Motor neuron (in vitro differentiated cells): ENCODE measurements around the gene CRYBG2. TPM values are rescaled to one million over a fixed set of nuclear protein-coding genes. Genes with fewer than 3 reads are reported as not detected.

ENCODE experiments used
- ATAC-seq, 8 experiments: fragments of 200-7000 bp; cut with Tn5 transposase; replicated peaks in 6 of 8; 2 replicates each; pipeline ENCODE4 v1.8.0; 2021; ENCODE audit warnings: mild to moderate bottlenecking in 8 of 8, moderate library complexity in 8 of 8
- H3K27ac ChIP-seq, 2 donors: fragments of 250-450 bp; sonication (Bioruptor Pico); 2 replicates each; pipeline ENCODE4 v1.9.0; 2021; ENCODE audit warnings: antibody characterized with exemption in 2 of 2, mild to moderate bottlenecking in 2 of 2, moderate library complexity in 1 of 2
- H3K4me1 ChIP-seq, 2 donors: fragments of 250-450 bp; sonication (Bioruptor Pico); replicated peaks in 1 of 2; 2 replicates each; pipeline ENCODE4 v1.6.1; 2021; ENCODE audit warnings: antibody characterized with exemption in 2 of 2, mild to moderate bottlenecking in 2 of 2, moderate library complexity in 1 of 2
- H3K4me3 ChIP-seq, 5 donors: fragments of 250-450 bp; sonication (Bioruptor Pico); 2 replicates each; pipeline ENCODE4 v1.9.0; 2021; ENCODE audit warnings: antibody characterized with exemption in 5 of 5, mild to moderate bottlenecking in 5 of 5, moderate library complexity in 4 of 5
- WGBS, 10 experiments: fragments of 450-650 bp; shearing (Covaris generic); methylation state at CpG; one replicate each; pipeline ENCODE4 v1.0.0; 2022; 5-methylcytosine and 5-hydroxymethylcytosine counted together
- in situ Hi-C, 9 experiments: fragments of 400-800 bp; cut with MboI; loops; one replicate each; pipeline ENCODE4 v1.15.0; 2021; ENCODE audit warnings: low sequenced_read_pairs in 9 of 9, low pct_unique_long_range_greater_than_20kb in 2 of 9; ENCODE audit not compliant: unreplicated experiment in 9 of 9
- total RNA-seq, 8 experiments: library from RNA; unstranded; fragments of 300-600 nt; gene quantifications; 2 replicates each; pipeline versions ENCODE4 v1.2.3 to v1.2.4, GENCODE V29; 2022

The CRYBG2 gene
- total RNA-seq, 8 experiments from 2014 or later = 0.25 to 3.5 (median 2.1) TPM

GRCh38 chr1:26284597-26285347 is 69.2 kb downstream of the CRYBG2 start:
- Histone ChIP-seq H3K4me3 (no peak overlapping the region), H3K4me1 (peaks cover 23 to 30% of the 10 kb centered on the region in 2 donors), H3K27ac (peak overlapping the region; percentile 23 to 32)
- in situ Hi-C loops = loop anchor here in 1 of 9 experiments (25.0 kb wide), 1 partner anchor 103 kb away; no protein-coding TSS in a partner anchor
- peak; percentile 27 to 70 (median 62) for ATAC-seq
- 42 to 80% (median 48%) methylated on average over 2 to 19 of the region's 22 CpGs; no CpG with 5 or more reads in 6 of the 10 experiments for WGBS, 10 experiments

GRCh38 chr1:26283871-26284596 is 69.9 kb downstream of the CRYBG2 start:
- in situ Hi-C loops = loop anchor here in 1 of 9 experiments (25.0 kb wide), 1 partner anchor 103 kb away; no protein-coding TSS in a partner anchor
- Histone ChIP-seq H3K4me3 (no peak overlapping the region), H3K27ac (peak overlapping the region; percentile 23 to 32), H3K4me1 (peaks cover 26 to 33% of the 10 kb centered on the region in 2 donors)
- 80 to 100% (median 87%) methylated on average over 1 to 8 of the region's 12 CpGs; no CpG with 5 or more reads in 4 of the 10 experiments for WGBS, 10 experiments
- ATAC-seq = no peak

DNA sequence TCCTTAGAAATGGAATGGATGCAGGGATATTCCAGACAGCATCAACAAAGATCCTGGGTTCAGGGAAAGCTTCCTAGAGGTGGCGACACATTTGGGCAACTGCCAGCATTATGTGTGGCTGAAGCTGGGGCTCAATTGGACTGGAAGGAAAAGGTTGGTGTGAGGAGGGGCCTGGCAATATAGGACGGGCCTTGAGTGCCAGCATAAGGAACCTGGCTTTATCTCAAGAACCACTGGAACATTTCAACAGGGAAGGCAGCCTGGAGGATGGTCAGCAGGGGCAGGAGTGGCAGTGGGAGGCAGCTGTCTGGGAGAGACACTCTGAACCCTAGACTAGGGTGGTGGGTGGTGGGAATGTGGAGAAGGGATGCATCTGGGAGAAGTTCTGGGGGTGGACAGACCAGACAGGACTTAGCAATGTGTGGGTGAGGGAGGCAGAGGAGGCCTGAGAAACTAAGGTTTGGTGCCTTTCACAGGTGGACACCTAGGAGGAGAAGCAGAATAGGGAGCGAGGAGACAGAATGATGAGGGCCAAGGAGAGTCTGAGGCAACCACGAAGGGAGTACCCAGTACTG is 70.6 kb downstream of the CRYBG2 start:
- H3K27ac ChIP-seq = no peak overlapping the region
- in situ Hi-C loops = loop anchor here in 1 of 9 experiments (25.0 kb wide), 1 partner anchor 104 kb away; no protein-coding TSS in a partner anchor
- peaks cover 31 to 39% of the 10 kb centered on the region in 2 donors for H3K4me1 ChIP-seq
- no peak for ATAC-seq
- no peak overlapping the region for H3K4me3 ChIP-seq
- 83 to 100% (median 92%) methylated on average over 1 to 4 of the region's 4 CpGs; no CpG with 5 or more reads in 4 of the 10 experiments for whole genome bisulfite sequencing, 10 experiments

DNA sequence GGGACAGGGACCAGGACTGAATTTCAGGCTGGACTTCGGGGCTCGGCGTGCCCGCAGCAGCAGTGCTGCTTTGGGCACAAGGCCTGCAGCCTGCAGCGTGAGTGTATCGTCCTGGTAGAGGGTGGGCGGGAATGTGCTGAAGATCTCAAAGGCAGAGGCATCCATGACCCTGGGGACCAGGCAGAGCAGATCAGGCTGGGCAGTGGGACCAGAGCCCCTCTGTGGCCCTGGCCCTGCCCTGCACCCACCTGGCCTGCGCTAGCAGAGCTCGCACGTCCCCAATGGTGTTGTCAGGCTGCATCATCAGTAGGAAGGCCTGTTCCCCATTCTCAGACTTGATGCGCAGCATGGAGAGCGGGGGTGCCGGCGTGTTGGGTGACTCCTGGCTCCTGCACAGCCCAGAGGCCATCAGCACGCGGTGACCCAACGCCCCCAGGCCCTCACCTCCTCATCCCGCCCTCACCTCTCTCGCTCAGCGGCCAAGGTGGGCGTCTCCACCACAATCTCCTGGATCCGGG is 71.5 kb downstream of the CRYBG2 start:
- ATAC-seq = no peak
- no peak overlapping the region for H3K4me3 ChIP-seq
- H3K4me1 ChIP-seq = peaks cover 31 to 39% of the 10 kb centered on the region in 2 donors
- in situ Hi-C loops = loop anchor here in 1 of 9 experiments (25.0 kb wide), 1 partner anchor 105 kb away; no protein-coding TSS in a partner anchor
- H3K27ac ChIP-seq = no peak overlapping the region
- WGBS, 10 experiments = 84 to 100% (median 92%) methylated on average over 2 to 5 of the region's 22 CpGs; no CpG with 5 or more reads in 7 of the 10 experiments

GRCh38 chr1:26281971-26282370 is 72.0 kb downstream of the CRYBG2 start:
- ATAC-seq = peak in 4 of 8 experiments; percentile 7 to 12 (median 10)
- Histone ChIP-seq H3K27ac (no peak overlapping the region), H3K4me3 (no peak overlapping the region), H3K4me1 (peaks cover 31 to 39% of the 10 kb centered on the region in 2 donors)
- WGBS, 10 experiments = 0 to 40% (median 11%) methylated on average over 1 to 8 of the region's 15 CpGs; no CpG with 5 or more reads in 7 of the 10 experiments
- in situ Hi-C loops = loop anchor here in 1 of 9 experiments (25.0 kb wide), 1 partner anchor 105 kb away; no protein-coding TSS in a partner anchor

GRCh38 chr1:26281091-26281958 is 72.6 kb downstream of the CRYBG2 start:
- no peak overlapping the region for H3K27ac ChIP-seq
- no peak for ATAC-seq
- 74 to 100% (median 96%) methylated on average over 1 to 3 of the region's 5 CpGs; no CpG with 5 or more reads in 4 of the 10 experiments for WGBS, 10 experiments
- peak overlapping the region in 1 of 5 donors; percentile 92 for H3K4me3 ChIP-seq
- peaks cover 31 to 39% of the 10 kb centered on the region in 2 donors for H3K4me1 ChIP-seq
- in situ Hi-C loops = loop anchor here in 1 of 9 experiments (25.0 kb wide), 1 partner anchor 106 kb away; no protein-coding TSS in a partner anchor

- peak overlapping the region; percentile 58 to 66 for H3K27ac ChIP-seq
- H3K4me3 ChIP-seq = peak overlapping the region; percentile 48 to 92 (median 52)
- in situ Hi-C loops = loop anchor here in 1 of 9 experiments (25.0 kb wide), 1 partner anchor 107 kb away; no protein-coding TSS in a partner anchor
- WGBS, 10 experiments = 17% methylated on average over 3 of the region's 20 CpGs; no CpG with 5 or more reads in 9 of the 10 experiments
- peak in 3 of 8 experiments; percentile 10 to 12 (median 11) for ATAC-seq
- H3K4me1 ChIP-seq = peaks cover 31 to 42% of the 10 kb centered on the region in 2 donors
Observed at GRCh38 chr1:26280333-26281042, 73.4 kb downstream of the CRYBG2 start.

- WGBS, 10 experiments = 0 to 20% (median 8%) methylated on average over 1 to 20 of the region's 66 CpGs; no CpG with 5 or more reads in 4 of the 10 experiments
- peaks cover 28 to 35% of the 10 kb centered on the region in 2 donors for H3K4me1 ChIP-seq
- H3K4me3 ChIP-seq = peak within 1 kb of the TSS; percentile 48 to 92 (median 52)
- peak within 1 kb of the TSS; percentile 58 to 66 for H3K27ac ChIP-seq
- ATAC-seq = peak; percentile 49 to 86 (median 80)
- in situ Hi-C loops = loop anchor here in 1 of 9 experiments (25.0 kb wide), 1 partner anchor 108 kb away; no protein-coding TSS in a partner anchor
Observed at GRCh38 chr1:26279456-26280332, 74.2 kb downstream of the CRYBG2 start, which contains the start of gene SH3BGRL3. Gene SH3BGRL3, plus strand, starts transcription at chr1:26280086. Its CDS starts 70 bp downstream, at chr1:26280156.

GRCh38 chr1:26278724-26279455 is 75.0 kb downstream of the CRYBG2 start:
- WGBS, 10 experiments = 0 to 100% (median 65%) methylated on average over 1 to 9 of the region's 9 CpGs; no CpG with 5 or more reads in 1 of the 10 experiments
- Histone ChIP-seq H3K4me3 (peak overlapping the region; percentile 48 to 92 (median 52)), H3K4me1 (peaks cover 23 to 30% of the 10 kb centered on the region in 2 donors), H3K27ac (peak overlapping the region in 1 of 2 donors; percentile 66)
- no peak for ATAC-seq
- in situ Hi-C loops = loop anchor here in 1 of 9 experiments (25.0 kb wide), 1 partner anchor 108 kb away; no protein-coding TSS in a partner anchor
